Subcutaneous adipose tissue (tissue), 4 donors: ENCODE data around the gene ZNRF2. TPM values are rescaled to one million over a fixed set of nuclear protein-coding genes. Genes with fewer than 3 reads are reported as not detected.

Experiments used
- CTCF ChIP-seq: fragments of 450-650 bp; IDR thresholded peaks from one replicate; pipeline ENCODE4 v1.5.1; 2016; ENCODE audit warnings: low read depth, mild to moderate bottlenecking, control low read depth, antibody characterized with exemption, moderate library complexity
- small RNA-seq: library from RNA; depleted of rRNA; stranded (forward); fragments of <200 nt; gene quantifications from one replicate; pipeline ENCODE3, GENCODE V24; 2016
- total RNA-seq, 4 donors: library from RNA; depleted of rRNA; stranded (reverse); fragments of >200 nt; gene quantifications; one replicate each; pipeline ENCODE4 v1.1.0, GENCODE V29; 2016

The ZNRF2 gene
- total RNA-seq, 4 donors from 2014 or later, result 19.2 to 23.8 (median 21.3) TPM

GRCh38 chr7:30412782-30413504 is 128.5 kb downstream of the ZNRF2 start:
- TF ChIP-seq CTCF, result no peak

- TF ChIP-seq CTCF, result no peak
Measured at GRCh38 chr7:30413864-30414263, 129.5 kb downstream of the ZNRF2 start.

Small RNAs within 50 kb of the gene (small RNA-seq; reads per million reads assigned to genes)
- not detected for gene MIR550A1

Other genes starting within 250 kb of the ZNRF2 start
- gene MTURN, start 149.6 kb upstream of the ZNRF2 start, total RNA-seq, result 100 to 1,000 TPM; 158 to 422 (median 252) TPM
- gene NOD1, start 194.2 kb downstream of the ZNRF2 start, total RNA-seq, result 10 to 100 TPM; 17.6 to 36.5 (median 23.0) TPM
- 100 to 1,000 TPM in 2 of 4 donors, 10 to 100 TPM in 2; 24.4 to 271 (median 92.0) TPM for gene GGCT, start 220.2 kb downstream of the ZNRF2 start, total RNA-seq